ENCODE data around the gene LMF1.
A peak's percentile ranks its signal among the peaks of the same experiment; 100 is the strongest.

Gene LMF1

DNA sequence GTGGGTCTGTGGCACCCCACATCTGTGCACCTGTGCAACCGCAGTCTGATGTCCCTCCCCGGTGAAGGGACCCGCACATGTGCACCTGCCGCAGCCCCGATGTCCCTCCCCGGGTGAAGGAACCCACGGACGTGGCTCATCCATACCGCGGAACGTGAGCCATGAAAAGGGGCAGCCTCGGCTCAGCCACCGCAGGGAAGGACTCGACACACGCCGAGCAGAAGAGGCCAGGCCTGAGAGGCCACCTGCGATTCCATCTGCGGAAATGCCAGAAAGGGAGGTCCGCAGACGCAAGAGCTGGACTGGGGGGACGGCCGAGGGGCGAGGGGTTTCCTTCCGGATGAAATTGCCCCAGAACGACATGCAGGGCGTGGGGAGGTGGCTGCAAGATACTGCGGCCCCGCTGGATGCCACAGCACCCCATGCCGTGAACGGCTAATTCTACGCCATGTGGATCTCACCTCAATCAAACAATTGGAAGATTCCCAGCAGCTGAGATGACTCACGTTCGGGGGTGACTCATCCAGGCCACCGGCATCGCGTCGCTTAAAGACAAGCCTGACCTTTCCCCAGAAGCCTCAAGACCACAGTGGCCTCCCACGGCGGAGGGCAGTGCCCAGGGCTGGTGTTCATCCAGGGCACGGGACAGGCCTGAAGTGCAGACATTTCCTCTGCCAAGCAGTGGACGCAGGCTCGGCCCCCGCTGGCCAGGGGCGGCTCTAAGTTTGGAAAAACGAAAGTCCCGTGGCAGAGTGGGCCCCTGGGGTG is 31.8 kb upstream of the LMF1 start:
- DNase-seq, result no peak

DNA sequence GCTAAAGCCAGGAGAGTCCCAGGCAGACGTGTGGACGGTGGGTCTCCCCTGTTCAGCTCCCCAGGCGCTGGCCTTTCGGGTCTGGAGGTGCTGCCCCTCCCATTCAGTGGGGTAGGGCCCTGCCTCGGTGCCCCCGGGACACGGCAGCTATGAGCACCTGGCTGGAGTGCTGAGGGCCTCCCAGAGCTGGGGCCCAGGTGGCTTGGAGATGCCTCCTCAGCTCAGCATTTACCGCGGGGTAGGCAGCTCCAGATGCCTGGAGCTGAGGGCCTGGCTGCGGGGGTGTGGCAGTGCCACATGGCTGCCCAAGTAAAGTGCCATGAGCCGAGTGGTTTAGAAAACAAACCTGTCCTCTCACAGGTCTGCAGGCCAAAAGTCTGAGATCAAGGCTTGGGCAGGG is 30.3 kb upstream of the LMF1 start:
- no peak for DNase-seq

DNA sequence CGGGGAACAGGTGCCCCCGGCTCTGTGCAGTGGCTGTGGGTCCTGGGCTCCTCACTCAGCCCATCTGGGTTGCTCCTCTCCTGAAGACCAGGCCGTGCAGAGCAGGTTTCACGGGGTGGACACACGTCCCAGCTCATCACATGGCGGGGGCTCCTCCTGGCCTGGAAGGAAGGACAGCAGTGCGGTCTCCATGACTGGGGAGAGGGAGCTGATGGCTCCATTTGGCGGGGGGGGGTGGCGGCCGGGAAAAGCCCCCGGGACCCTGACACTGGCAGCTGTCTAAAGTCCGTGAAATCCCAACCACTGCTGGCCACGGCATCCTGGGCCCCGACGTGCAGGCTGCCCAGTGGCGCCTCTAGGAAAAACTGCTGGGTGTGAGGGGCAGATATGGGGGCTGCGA is 29.8 kb upstream of the LMF1 start:
- DNase-seq, result no peak

DNA sequence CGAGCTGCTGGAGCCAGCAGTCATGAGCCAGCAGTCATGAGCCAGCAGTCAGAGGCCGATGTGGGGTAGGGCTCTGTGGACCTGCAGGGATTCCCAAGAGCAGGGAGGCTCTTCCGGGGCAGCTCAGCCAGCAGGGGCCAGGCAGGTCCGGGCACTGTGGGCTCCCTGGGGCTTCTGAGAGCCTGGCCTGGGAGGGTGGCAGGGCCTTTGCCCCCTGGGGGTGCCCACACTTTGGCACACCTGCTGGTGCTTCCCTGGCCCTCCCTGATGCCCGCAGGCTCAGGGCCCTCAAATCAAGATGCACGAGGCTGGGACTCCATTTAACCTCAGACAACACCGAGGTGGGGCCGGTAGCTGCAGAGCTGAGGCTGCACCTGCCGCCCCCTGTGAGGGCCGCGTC is 28.9 kb upstream of the LMF1 start:
- no peak for DNase-seq

DNA sequence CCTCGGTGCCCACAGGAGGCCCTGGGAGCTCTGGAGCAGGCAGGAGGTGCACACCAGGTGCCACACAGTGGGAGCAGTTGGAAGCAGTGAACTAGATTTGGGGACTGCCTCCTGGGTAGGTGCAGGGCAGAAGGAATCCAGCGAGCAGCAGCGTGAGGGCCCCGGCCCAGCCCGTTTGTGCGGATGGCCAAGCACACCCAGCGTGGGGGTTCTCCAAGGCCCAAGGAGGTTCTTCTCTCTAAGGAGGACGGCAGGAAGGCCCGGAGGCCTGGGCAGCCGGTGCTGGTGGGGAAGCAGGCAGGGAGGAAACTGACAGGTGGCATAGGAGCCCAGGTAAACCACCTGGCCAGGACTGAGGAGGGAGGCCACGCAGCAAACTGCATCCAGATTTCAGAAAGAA is 27.8 kb upstream of the LMF1 start:
- no peak for DNase-seq

DNA sequence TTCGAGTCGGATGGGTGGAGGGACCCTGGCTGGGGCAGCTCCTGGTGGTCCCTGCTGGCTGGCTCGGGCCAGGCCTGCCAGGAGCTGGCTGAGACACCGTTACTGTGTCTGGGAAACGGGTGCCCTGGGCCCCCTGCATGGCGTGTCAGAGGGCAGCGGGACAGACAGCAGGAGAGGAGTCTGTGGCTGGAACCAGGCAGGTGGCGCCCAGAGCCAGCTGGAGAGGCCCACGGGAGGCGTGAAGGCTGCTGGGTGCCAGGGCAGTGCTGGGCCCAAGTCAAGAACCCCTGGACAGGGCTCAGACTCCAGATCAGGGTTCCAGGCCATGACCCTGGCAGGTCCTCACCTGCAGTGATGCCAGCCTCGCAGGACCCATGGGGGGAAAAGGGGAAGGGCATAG is 27.4 kb upstream of the LMF1 start:
- no peak for DNase-seq

DNA sequence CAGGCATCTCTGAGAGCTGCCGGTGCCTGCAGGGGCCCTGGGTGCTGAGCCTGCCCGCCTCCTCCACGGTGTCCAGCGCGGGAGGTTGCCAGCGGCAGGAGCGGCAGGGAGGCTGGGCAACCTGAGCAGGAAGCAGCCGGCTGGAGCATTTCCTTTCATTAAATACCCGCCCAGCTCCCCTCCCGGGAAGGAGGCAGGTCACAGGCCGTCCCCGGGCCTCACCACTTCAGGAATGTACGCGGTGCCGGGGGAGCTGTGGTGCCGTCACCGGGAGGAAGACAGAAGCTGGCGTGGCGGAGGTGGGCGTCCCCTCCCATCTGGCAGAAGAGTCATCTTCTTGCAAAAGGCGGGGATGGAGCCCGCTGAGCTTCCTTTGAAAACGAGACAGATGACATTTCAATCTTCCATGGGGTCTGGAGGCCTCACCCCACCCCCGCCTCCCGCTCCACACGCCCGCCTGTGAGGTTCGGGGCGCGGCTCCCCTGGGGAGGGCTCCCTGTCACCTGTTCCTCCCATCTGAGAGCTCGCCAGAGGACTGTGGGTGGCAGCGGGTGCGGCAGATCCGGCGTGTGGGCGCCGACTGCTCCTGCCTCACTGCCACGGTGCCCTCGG is 26.8 kb upstream of the LMF1 start:
- peak; percentile 82 for DNase-seq

DNA sequence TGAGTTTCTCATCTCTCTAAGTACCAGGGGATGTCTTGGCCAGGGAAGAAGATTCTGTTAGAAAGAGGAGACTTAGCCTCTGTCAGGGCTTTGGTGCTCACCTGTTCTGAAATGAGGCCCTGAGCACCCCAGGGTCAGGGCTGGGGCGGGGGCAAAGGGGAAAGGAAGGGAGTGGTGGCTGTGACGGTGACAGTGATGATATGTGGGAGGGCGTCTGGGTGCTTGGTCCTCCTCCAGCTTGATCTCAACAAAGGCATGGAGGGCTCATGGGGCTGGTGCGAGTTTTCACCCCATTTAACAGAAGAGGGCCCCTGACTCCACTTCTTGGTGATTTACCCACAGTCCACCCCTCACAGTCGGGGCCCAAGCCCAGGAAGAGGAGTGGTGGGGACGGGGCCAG is 25.9 kb upstream of the LMF1 start:
- no peak for DNase-seq

DNA sequence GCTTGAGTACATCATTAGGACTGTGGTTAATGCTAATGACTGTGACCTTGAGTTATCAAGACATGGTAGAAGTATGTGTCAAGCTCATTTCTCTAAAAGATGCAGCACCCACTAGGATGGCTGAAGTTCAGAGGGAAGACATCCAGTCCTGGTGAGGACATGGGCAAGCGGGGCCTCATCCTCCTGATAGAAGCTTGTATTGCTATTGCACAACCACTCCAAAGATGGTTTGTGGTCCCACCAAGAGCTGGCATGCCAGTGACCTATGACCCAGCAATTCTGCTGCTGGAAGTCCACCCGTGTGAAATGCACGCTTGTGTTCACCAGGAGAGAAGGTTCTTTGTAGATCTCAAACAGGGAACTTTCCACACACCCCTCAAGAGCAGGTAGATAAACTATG is 25.0 kb upstream of the LMF1 start:
- no peak for DNase-seq

DNA sequence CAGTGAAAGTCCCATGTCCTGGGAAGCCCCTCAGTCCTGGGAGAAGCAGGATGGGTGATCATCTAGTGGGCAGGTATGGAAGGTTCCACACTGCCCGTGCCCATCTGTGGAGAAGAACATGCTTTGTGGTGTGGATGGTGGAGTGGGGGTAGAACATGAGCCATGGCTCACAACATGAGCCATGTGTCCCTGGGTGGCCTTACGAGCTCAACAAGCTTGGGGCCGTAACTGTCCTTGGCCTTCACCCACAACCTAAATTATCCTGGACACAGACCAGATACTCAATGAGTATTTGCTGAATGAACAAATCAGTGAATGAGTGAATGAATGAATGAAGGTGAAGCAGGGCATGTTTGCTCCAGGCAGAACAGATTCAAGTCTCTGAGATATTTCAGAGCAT is 24.3 kb upstream of the LMF1 start:
- DNase-seq, result no peak

DNA sequence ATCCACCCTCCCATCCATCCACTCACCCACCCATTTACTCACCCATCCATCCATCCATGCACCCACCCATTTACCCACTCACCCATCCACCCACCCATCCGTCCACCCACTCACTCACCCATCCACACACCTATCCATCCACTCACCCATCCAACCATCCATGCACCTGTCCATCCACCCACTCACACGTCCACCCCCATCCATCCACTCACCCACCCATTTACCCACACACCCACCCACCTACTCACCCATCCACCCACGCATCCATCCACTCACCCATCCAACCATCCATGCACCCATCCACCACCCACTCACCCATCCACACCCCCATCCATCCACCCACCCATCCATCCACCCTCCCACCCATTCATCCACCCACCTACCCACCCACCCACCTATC is 22.9 kb upstream of the LMF1 start:
- DNase-seq, result no peak

DNA sequence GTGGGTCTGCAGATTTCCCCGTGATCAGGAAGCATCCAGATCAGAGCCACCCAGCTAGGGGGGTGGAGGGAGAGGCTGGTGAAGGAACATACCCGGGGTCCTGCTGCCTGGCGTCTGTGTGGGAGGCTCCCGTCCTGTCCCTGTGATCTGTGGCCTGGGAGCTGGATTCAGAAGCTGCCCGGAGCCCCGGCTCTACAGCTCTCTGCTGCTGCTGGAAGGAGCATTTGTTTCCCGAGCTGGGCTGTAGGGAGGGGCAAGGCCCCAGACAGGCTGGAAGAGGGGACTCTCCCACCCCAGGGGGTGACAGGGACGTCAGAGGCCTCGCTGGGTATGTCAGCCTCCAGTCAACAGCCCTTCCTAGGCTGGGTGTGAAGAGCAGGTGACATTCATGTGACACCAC is 21.0 kb upstream of the LMF1 start:
- DNase-seq, result no peak

DNA sequence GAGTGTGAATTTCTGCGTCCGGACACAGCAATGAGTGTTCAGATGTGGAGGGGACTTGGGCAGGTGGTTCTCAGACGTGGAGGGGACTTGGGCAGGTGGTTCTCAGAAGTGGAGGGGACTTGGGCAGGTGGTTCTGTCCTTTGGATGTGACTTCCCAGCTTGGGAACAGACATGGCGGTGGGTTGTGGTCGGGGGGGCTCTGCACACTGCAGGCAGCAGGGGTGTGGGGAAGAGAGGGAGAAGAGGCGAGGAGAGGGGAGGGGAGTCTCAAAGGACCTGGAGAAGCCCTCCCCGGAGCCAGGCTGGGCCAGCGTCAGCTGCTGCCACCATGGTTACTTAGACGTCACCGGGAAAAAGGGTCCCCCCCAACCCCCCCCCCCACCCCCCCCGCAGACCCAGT is 20.6 kb upstream of the LMF1 start:
- DNase-seq, result no peak

DNA sequence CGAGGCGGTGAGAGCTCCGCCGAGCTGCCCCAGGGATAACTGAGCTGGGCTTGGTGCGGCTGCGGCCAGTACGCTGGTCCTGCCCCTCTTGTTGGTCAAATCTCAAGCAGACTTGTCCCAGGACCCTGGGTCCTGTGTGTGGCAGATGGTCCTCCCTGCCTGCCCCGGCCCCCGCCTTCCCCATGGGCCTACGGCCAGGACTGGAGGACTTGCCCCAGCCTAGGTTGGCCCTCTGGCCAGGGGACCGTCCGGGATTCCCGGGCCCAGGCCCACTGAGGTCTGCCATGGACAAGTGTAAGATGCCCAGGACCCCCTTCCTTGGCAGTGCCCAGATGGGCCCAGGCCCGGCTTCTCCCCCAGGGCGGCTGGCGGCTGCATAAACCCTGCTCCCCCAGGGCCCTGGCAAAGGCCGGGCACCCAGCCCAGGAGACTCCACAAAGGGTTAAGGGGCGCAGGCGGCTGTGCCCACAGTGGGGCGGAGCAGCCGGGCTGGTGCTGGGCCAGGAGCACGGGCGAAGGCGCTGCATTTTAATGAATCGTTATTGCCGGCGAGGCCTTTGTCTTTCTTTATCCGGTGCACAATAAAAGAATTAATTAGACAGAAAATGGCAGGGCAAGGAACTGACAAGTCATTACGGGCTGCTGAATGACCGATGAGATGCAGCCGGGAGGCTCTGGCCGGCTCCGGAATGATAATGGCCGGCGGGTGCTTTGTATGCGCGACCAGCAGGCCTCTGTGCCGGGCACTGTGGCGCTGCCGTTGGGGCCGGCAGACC is 19.9 kb upstream of the LMF1 start:
- no peak for DNase-seq

DNA sequence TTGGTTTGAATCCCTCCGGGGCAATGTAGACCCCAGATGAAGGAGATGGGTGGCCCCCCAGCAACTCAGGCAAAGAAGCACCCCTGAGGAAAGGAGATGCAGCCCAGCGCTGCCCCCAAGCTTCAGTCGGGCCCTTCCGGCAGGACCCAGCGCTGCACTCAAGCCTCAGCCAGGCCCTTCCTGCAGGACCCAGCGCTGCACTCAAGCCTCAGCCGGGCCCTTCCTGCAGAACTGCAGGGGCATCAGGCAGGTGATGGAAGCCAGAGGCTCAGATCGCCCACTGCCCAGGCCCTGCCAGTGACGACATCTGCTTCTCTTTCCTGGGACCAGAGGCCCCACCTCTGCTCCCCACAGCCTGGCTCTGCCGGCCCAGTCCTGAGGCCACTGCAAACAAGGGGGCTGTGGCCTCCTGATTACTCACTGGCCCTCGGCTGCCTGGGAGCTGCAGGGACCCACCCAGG is 18.6 kb upstream of the LMF1 start:
- no peak for DNase-seq

DNA sequence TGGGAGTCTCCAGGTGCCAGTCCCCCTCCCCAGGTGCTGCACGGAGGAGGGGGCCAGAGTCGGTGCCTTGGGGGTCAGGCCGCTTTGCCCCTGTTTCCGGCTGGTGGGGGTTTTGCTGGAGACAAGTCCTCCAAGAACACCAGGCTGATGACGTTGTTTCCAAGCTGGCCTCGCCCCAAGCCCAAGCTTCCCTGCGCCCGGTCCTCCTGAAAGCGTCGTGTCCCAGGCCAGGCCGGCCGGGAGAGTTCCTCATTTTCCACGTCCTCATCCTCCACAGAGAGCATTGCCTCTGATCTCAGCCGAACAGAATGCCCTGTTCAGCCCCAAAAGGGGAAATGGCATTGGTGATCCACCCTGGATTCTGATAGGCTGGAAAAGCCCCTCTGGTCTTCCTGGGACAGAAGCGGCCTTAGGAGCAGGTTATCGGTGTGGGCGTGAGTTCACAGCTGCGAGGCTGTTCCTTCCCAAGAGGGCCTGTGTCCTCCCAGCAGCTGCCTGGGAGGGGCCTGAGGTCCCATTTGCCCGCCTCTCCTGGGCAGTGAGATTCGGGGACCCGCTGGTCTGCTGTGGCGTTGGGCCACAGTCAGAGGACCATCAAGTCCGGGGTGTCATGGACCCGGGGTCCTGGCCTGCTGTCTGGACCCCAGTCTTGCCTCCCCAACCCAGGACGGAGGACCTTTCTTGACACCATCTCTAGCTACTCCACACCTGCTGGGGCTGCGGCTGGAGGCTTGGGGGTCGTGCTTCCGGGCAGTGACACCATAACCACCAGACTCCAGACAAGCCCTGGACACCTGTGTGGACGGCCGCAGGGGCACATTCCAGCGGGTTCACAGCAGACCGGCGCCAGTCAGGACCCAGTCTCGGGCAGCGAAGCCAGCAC is 17.9 kb upstream of the LMF1 start:
- peak; percentile 63 for DNase-seq

DNA sequence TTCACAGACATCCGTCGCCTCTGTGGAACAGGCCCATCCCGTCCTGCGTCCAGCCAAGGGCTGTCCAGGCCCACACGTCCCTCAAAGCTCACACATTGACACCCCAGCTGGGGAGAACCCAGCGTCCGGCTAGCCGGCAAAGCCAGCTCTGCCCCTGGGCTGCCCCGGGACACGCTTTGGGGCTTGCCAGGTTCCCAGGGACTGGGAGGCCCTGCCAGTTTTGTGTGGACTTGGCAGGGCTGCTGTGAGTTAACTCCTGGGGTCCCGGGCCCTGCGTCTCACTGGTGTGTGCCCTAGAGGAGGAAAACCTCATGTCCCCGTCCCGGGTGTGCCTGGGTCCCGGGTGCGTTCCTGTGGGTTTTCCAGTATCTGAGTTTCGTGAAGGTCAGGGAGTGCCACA is 17.1 kb upstream of the LMF1 start:
- DNase-seq, result peak; percentile 58

DNA sequence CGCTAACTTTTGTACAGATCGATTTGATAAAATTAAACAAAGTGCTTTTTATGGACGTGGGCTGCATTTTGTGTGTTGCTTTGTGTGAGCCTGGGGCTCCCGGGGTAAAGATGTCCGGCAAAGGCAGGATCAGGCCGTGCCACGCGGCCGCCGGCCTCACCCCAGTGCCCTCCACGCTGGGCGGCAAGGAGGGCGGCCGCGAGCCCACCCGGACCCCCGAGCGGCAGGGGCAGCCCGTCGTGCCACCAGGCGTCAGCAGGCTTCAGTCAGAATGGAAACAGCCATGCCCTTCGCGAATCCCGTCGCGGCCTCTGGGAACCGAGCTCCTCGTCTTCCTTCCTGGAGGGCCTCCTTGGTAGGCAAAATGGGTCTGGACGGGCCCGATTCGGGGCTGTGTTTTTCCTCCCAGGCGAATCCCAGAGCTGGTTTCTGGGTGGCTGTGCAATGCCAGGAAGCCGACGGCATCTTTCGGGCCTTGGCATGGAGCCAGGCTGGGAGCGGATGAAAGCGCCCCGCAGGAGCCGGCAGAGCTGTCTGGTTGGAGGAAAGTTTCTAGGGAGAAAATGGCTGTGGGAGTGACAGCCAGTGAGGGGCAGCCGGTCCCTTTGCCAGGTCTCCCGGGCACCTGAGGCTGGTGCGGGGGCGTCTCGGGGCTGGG is 16.3 kb upstream of the LMF1 start:
- DNase-seq, result peak; percentile 58

DNA sequence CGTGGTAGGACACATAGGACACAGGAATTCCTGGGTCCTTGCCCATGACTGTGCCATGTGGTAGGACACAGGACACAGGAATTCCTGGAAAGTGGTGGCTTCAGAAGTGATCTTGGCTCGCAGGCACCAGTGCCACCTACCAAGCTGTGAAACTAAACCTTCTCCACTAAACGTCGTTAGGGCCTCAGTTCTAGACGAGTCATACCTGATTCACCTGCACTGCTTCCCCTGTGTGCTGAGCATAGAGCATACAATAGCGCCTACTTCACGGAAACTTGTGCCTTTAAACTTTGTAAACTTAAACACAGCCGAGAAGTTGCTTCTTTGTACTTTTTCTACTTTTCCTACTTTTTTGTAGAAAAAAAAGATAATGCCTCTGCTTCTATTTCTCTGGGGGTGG is 15.6 kb upstream of the LMF1 start:
- DNase-seq, result no peak

DNA sequence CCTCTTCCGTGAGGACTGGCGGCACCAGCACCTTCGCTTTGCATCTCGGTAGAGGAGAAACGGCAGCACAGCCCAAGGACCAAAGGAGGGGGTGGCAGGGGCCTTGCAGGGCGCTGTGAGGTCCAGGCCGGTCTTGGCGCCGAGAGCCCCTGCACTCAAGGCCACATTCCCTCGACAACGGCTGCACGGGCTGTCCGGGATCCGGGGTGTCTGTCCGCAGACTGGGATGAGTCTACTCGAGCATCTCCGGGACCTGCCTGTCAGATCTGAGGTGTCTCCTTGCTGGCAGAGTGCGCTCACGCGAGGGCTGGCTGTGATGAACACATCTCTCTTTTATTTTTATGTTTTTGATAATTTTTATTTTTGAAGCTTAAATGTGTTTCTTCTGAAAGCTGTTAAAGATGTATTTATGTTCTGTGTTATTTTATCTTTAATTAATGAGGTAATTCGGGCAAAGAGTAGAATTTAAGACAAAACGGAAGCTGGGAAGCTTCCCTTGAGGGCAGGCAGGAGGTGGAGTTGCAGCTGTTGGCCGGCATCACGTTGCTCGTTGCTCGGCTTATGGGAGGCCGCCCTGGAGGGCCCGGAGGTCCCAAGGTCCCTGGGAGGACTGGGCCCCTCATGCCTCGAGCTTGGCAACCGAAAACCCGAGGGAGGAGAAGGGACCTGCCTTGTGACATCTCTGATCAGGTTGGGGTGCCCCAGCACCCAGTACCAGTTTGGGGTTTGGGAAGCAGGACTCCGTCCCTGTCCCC is 15.0 kb upstream of the LMF1 start:
- no peak for DNase-seq

DNA sequence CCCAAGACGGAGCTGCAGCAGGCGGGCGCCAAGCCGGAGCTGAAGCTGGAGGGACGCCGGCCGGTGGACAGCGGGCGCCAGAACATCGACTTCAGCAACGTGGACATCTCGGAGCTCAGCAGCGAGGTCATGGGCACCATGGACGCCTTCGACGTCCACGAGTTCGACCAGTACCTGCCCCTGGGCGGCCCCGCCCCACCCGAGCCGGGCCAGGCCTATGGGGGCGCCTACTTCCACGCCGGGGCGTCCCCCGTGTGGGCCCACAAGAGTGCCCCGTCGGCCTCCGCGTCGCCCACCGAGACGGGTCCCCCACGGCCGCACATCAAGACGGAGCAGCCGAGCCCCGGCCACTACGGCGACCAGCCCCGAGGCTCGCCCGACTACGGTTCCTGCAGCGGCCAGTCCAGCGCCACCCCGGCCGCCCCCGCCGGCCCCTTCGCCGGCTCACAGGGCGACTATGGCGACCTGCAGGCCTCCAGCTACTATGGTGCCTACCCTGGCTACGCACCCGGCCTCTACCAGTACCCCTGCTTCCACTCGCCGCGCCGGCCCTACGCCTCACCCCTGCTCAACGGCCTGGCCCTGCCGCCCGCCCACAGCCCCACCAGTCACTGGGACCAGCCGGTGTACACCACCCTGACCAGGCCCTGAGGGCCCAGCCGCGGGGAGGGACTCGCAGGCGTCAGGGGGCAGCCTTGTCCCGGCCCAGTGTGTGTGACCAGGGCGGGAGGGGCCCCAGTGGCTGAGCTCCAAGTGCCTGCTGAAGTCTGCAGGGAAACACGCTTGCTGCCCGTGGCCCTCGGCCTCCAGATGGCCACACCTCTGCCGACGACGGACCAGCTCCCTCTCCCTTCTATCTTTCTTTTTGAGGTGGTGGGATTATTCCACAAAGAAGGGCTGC is 14.2 kb upstream of the LMF1 start:
- DNase-seq, result no peak

Measured in femur (tissue), 1 donor.